HG02938 (cell line): ENCODE measurements around the gene LMNTD2.

Experiments used
- ATAC-seq: cut with Tn5 transposase; IDR thresholded peaks from one replicate; pipeline ENCODE4 v1.9.1; 2021; ENCODE audit warnings: mild to moderate bottlenecking, moderate library complexity; ENCODE audit not compliant: unreplicated experiment

LMNTD2 gene

GRCh38 chr11:535519-536454 lies 24.8 kb downstream of the LMNTD2 start, which contains the start of gene HRAS:
Gene HRAS, minus strand, starts transcription at chr11:535576.
- ATAC-seq = peak; percentile 65

- ATAC-seq = no peak
Observed at GRCh38 chr11:535210-535518, 25.4 kb downstream of the LMNTD2 start.

GRCh38 chr11:534396-535209 lies 25.9 kb downstream of the LMNTD2 start:
- no peak for ATAC-seq

GRCh38 chr11:533586-534395 lies 26.7 kb downstream of the LMNTD2 start:
- ATAC-seq = no peak

GRCh38 chr11:532986-533585 lies 27.5 kb downstream of the LMNTD2 start:
- ATAC-seq = no peak

- ATAC-seq = no peak
Observed at GRCh38 chr11:532527-532985, 28.0 kb downstream of the LMNTD2 start.

- no peak for ATAC-seq
Observed at GRCh38 chr11:531919-532526, 28.5 kb downstream of the LMNTD2 start.

- no peak for ATAC-seq
Observed at GRCh38 chr11:530960-531831, 29.3 kb downstream of the LMNTD2 start.

- ATAC-seq = no peak
Observed at GRCh38 chr11:529728-530411, 30.7 kb downstream of the LMNTD2 start.

- no peak for ATAC-seq
Observed at GRCh38 chr11:528815-529727, 31.5 kb downstream of the LMNTD2 start.

- ATAC-seq = no peak
Observed at GRCh38 chr11:528166-528814, 32.2 kb downstream of the LMNTD2 start.

- ATAC-seq = no peak
Observed at GRCh38 chr11:526192-526591, 34.3 kb downstream of the LMNTD2 start.

GRCh38 chr11:521177-521688 lies 39.3 kb downstream of the LMNTD2 start:
- ATAC-seq = no peak

- ATAC-seq = no peak
Observed at GRCh38 chr11:520428-521176, 39.9 kb downstream of the LMNTD2 start.

- ATAC-seq = no peak
Observed at GRCh38 chr11:518463-519202, 41.9 kb downstream of the LMNTD2 start.
